Glutamatergic neuron (in vitro differentiated cells): ENCODE measurements around the gene POLR1G. TPM values are rescaled to one million over a fixed set of nuclear protein-coding genes. Genes with fewer than 3 reads are reported as not detected.

Experiments used
- DNase-seq: peaks from one replicate; pipeline ENCODE4 v3.0.0; 2022
- H3K27ac Mint-ChIP-seq: one replicate; pipeline ENCODE4 v1.8.0; 2020; ENCODE audit warnings: mild to moderate bottlenecking, mixed read lengths, inconsistent platforms; ENCODE audit not compliant: unreplicated experiment
- H3K27me3 Mint-ChIP-seq: one replicate; pipeline ENCODE4 v1.8.0; 2020; ENCODE audit warnings: mild to moderate bottlenecking, moderate library complexity, mixed read lengths, inconsistent platforms; ENCODE audit not compliant: unreplicated experiment
- H3K36me3 Mint-ChIP-seq: one replicate; pipeline ENCODE4 v1.8.0; 2020; ENCODE audit warnings: mild to moderate bottlenecking, mixed read lengths, inconsistent platforms; ENCODE audit not compliant: unreplicated experiment
- H3K4me1 Mint-ChIP-seq: one replicate; pipeline ENCODE4 v1.8.0; 2020; ENCODE audit warnings: mild to moderate bottlenecking, low read depth, mixed read lengths, inconsistent platforms; ENCODE audit not compliant: unreplicated experiment
- H3K4me3 Mint-ChIP-seq: one replicate; pipeline ENCODE4 v1.8.0; 2020; ENCODE audit warnings: mild to moderate bottlenecking, mixed read lengths, inconsistent platforms; ENCODE audit not compliant: unreplicated experiment
- H3K9me3 Mint-ChIP-seq: one replicate; pipeline ENCODE4 v1.8.0; 2020; ENCODE audit warnings: mild to moderate bottlenecking, moderate library complexity, mixed read lengths, inconsistent platforms; ENCODE audit not compliant: unreplicated experiment
- total RNA-seq: library from RNA; stranded (reverse); fragmentation: NEBNext Ultra II Directional; extraction: Animal tissue kit (Norgen Biotek cat#: 25700); gene quantifications from one replicate; pipeline ENCODE4 v1.2.1, GENCODE V29; 2021; ENCODE audit not compliant: unreplicated experiment
- TF ChIP-seq, protein P1 (sequence below): fragments of 200-600 bp; sonication (generic); IDR thresholded peaks from one replicate; pipeline ENCODE4 v1.5.0; 2021; ENCODE audit not compliant: partially characterized antibody, unreplicated experiment

The POLR1G gene
- total RNA-seq, 1 donor from 2014 or later: 4.3 TPM

DNA sequence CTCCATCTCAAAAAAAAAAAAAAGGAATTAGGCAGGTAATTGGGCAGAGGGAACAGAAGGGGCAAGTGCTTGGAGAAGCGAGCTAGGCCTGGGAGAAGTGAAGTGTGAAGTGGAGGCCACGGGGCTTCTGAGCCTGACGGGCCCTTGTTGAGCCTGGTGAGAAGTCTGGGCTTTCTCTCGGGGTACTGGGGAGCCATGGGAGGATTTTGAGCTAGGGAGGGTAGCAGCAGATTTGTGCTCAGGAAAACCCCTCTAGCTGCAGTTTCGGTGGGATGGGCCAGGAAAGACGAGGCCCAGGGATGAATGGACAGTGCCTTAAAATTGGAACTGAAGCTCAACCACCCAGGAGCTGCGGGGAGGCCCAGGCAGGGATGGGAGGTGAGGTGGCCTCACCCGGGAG lies 8.0 kb downstream of the POLR1G start:
- H3K27me3 Mint-ChIP-seq: peaks cover 3% of the 10 kb centered on the region
- no peak for DNase-seq
- peaks cover 4% of the 10 kb centered on the region for H3K9me3 Mint-ChIP-seq
- no peak overlapping the region for H3K27ac Mint-ChIP-seq
- no peak overlapping the region for H3K4me3 Mint-ChIP-seq
- TF ChIP-seq, protein P1, sequence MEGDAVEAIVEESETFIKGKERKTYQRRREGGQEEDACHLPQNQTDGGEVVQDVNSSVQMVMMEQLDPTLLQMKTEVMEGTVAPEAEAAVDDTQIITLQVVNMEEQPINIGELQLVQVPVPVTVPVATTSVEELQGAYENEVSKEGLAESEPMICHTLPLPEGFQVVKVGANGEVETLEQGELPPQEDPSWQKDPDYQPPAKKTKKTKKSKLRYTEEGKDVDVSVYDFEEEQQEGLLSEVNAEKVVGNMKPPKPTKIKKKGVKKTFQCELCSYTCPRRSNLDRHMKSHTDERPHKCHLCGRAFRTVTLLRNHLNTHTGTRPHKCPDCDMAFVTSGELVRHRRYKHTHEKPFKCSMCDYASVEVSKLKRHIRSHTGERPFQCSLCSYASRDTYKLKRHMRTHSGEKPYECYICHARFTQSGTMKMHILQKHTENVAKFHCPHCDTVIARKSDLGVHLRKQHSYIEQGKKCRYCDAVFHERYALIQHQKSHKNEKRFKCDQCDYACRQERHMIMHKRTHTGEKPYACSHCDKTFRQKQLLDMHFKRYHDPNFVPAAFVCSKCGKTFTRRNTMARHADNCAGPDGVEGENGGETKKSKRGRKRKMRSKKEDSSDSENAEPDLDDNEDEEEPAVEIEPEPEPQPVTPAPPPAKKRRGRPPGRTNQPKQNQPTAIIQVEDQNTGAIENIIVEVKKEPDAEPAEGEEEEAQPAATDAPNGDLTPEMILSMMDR: no peak
- H3K36me3 Mint-ChIP-seq: no peaks in the 10 kb centered on the region
- H3K4me1 Mint-ChIP-seq: peaks cover 1% of the 10 kb centered on the region

DNA sequence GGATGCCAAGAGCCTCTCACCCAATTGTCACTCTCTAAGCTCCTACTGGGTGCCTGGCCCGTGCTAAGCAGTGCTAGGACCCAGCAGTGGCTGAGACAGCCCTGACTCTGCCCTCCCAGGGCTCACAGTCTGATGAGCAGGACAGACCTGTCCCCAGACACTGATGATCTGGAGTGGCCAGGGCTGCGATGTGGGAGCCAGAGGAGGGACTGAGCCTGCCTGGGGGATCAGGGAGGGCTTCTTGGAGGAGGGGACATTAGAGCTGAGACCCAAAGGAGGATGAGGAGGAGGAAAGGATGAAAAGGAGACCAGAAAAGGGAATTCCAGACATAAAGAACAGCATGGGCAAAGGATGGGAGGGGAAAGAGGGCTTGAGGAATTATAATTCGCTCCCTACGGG lies 10.7 kb downstream of the POLR1G start:
- TF ChIP-seq, protein P1: no peak
- Mint-ChIP-seq H3K4me3 (no peak overlapping the region), H3K9me3 (peaks cover 3% of the 10 kb centered on the region), H3K27me3 (peaks cover 7% of the 10 kb centered on the region), H3K4me1 (no peaks in the 10 kb centered on the region), H3K36me3 (no peaks in the 10 kb centered on the region), H3K27ac (no peak overlapping the region)
- no peak for DNase-seq

DNA sequence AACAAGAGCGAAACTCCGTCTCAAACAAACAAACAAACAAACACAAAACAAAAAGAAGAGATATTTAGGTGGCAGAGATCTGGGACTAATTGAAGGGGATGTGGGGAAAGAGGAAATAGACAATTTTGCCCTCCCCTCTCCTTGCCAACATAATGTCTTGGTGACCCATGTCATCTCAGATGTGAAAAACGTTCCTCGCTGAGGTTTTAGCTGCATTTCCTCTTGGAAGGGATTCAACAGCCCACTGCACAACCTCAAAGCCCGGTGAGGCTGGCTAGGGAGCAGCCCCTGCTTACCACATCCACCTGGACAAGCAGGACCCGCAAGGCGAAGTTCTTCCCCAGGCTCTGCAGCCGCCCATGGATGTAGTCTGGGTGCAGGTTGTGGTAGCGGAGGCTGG lies 12.4 kb downstream of the POLR1G start:
- no peak for DNase-seq
- H3K27me3 Mint-ChIP-seq: peaks cover 12% of the 10 kb centered on the region
- no peaks in the 10 kb centered on the region for H3K36me3 Mint-ChIP-seq
- TF ChIP-seq, protein P1: no peak
- peaks cover 6% of the 10 kb centered on the region for H3K4me1 Mint-ChIP-seq
- H3K27ac Mint-ChIP-seq: no peak overlapping the region
- H3K4me3 Mint-ChIP-seq: no peak overlapping the region
- peaks cover 6% of the 10 kb centered on the region for H3K9me3 Mint-ChIP-seq

DNA sequence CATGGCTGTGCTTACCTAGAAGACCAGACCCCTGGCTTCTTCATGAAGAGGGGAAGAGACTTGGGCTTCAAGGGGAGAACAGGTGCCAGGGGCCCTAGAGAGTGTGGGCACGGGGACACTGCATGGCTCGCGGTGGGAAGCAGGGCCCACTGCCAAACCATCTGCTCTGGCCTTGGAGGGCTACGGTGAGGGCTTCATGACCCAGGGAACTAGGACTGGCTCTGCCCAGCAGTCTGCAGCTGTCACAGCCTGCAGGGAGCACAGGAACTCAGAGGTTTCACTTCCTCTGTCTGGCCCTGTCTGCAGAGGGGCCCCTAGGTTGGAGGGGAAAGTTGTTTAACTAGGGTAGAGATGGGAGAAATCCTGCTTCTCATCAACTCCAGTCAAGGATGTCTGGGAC lies 13.0 kb downstream of the POLR1G start:
- DNase-seq: no peak
- Mint-ChIP-seq H3K9me3 (peaks cover 6% of the 10 kb centered on the region), H3K27me3 (peaks cover 13% of the 10 kb centered on the region), H3K36me3 (no peaks in the 10 kb centered on the region), H3K4me3 (no peak overlapping the region), H3K27ac (no peak overlapping the region), H3K4me1 (peaks cover 6% of the 10 kb centered on the region)
- TF ChIP-seq, protein P1: no peak

DNA sequence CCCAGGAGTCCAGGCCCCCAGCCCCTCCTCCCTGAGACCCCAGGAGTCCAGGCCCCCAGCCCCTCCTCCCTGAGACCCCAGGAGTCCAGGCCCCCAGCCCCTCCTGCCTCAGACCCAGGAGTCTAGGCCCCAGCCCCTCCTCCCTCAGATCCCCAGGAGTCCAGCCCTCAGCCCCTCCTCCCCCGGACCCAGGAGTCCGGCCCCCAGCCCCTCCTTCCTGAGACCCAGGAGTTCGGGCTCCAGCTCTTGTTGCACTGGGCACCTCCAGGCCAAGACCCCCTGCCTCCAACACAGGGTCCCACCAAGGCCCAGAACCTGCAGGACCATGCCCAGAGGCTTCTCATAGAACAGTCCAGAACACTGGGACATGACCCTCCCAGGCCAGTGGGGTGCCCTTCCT lies 13.5 kb downstream of the POLR1G start:
- Mint-ChIP-seq H3K4me1 (peaks cover 6% of the 10 kb centered on the region), H3K9me3 (peaks cover 6% of the 10 kb centered on the region), H3K27me3 (peaks cover 13% of the 10 kb centered on the region), H3K36me3 (no peaks in the 10 kb centered on the region), H3K27ac (no peak overlapping the region), H3K4me3 (no peak overlapping the region)
- no peak for DNase-seq
- TF ChIP-seq, protein P1: no peak
